GM18526 (cell line): ENCODE results near the gene CUL9.

Source experiments
- POLR2A ChIP-seq: IDR thresholded peaks from 3 replicates; pipeline ENCODE4 v1.6.1; 2011; ENCODE audit not compliant: insufficient read length; ENCODE audit errors: extremely low read depth

Gene CUL9

DNA sequence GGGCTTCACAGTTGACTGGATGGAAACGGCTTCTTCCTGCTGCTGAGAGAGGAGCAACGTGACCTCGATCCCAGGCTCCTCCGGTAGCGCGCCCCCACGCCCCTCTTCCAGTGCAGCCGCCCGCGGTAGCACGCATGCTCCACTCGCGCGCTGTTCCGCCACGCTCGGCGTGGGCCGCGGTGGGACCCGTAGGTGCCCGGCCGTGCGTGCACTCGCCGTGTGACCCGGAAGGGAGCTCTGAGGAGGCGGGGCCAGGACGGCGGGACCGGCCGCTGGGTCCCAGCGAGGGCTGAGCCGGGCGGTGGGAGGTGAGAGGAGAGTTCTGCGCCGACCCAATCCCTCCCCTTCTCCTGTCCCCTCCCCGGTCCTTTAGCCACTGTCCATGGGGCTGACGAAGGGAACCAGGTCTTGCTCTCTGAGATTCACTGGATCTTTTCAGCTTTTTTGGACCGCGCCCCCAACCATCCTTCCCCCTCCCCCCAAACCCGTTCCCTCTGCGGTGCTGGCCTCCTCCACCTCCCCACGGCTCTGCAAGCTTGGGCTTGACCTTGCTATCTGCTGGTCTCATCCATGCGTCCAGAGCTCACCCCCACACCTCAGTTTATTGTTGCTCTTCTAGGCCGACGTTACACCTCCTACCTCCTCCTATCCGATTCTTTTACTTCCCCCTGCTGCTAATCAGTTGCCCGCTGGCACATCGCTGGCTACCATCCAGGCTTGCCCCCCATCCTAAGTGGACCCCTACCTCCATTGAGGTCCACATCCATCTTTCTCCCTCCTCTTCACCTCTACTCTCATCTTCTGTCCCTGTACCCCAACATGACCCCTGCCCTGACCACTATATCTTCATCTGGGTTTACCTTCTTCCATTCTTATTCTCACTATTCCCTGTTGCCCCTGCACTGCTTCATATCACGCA is at the start of gene CUL9:
TSS of gene CUL9 (plus strand) at position 255 of the 919 bp plus-strand sequence. CDS start 2,115 bp downstream, outside the sequence.
- TF ChIP-seq POLR2A, result peak; percentile 74

DNA sequence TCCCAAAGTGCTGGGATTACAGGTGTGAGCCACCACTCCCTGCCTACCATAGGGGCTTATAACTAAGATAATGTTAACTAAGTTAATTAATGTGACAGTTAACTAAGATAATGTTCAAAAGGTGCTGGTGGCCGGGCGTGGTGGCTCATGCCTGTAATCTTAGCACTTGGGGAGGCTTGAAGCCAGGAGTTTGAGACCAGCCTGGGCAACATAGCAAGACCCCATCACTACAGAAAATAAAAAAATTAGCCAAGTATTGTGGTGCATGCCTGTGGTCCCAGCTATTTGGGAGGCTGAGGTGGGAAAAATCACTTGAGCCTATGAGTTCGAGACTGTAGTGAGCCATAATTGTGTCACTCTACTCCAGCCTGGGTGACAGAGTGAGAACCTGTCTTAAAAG is 43.7 kb upstream of the CUL9 start:
- TF ChIP-seq POLR2A, result no peak

DNA sequence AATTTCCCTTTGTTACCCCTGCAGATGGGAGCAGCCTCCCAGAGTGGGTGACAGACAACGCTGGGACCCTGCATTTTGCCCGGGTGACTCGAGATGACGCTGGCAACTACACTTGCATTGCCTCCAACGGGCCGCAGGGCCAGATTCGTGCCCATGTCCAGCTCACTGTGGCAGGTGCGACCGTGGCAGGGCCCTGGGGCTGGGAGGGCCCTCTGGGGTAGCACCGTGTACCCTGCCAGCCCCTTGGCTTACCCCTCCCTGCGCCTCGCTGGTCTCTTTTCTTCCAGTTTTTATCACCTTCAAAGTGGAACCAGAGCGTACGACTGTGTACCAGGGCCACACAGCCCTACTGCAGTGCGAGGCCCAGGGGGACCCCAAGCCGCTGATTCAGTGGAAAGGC is 40.4 kb upstream of the CUL9 start:
- TF ChIP-seq POLR2A, result no peak

DNA sequence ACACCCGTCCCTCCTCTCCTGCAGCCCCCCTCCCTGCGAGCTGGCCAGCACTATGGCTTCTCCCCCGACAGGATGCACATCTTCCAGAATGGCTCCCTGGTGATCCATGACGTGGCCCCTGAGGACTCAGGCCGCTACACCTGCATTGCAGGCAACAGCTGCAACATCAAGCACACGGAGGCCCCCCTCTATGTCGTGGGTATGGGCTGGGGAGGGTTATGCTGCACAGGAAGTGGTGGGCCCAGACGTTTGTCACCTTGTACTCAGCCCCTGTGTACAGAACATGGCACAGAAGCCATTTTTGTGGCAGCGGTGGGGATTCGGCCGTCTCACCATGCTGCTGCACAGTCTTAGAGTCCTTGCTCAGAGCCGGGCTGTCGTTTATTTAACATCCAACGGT is 39.9 kb upstream of the CUL9 start:
- TF ChIP-seq POLR2A, result no peak

DNA sequence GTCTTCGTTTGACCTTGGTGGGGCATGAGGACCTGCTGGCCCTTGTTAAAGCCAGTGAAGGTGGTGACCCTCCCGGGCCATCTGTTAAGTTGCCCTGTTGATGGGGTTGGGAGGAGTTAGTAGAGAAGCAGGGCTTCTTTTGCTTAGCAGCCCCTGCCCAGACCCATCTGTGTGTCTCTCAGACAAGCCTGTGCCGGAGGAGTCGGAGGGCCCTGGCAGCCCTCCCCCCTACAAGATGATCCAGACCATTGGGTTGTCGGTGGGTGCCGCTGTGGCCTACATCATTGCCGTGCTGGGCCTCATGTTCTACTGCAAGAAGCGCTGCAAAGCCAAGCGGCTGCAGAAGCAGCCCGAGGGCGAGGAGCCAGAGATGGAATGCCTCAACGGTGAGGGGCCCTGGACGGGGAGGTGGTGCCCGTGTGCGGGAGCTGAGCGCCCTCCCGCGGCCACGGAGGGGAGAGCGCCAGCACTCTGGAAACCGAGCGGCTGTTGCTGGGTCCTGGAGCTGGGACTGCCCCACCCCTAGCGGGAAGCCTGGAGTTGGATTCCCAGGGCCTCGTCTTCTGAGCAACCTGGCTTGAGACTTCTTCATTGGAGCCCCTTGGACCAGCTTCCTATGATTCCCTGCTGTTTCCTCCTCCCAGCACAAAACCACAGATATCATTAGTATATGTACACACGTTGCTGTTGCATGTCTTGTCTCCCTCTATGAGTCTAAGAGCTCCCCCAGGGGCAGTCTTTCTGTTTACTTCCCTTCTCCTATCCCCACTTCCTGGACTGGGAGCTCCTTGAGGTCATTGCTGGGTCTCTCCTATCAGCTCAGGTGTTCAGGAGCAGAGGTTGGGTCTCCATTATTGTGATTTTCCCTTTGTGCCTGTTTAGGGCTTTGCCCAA is 38.5 kb upstream of the CUL9 start:
- TF ChIP-seq POLR2A, result no peak

DNA sequence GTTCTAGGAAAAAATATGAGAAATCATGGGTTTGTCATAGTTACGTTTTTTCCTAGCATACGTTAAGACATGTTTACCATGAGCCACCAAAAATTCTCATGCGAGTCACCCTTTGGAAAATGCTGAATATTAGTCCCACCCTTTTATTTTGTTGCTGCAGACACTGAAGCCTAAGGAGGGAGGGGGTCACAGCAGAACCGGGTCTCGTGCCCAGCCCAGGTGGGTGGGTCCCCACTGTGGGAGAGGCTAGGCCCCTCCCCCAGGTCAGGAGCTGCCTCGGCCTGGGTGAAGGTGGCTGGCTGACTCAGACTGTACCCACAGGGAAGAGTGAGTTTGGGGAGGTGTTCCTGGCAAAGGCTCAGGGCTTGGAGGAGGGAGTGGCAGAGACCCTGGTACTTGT is 37.1 kb upstream of the CUL9 start:
- no peak for TF ChIP-seq POLR2A

DNA sequence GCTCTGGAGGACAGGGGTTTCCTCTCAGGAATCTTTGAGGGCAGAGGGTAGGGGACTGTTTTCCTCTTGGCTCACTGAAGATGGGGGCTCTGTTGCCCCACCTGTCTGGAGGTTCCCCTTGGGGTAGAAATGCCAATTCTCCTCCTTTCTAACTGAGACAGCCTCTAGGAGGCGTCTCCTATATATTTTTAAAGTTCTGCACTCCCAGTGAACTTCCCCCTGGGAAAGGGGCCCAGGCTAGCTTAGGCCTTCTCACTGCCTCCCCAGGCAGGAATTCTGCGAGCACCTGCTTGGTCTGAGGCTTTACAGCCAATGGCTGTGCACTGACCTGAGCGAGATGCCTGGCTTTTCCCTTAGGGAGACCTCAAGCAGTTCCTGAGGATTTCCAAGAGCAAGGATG is 35.7 kb upstream of the CUL9 start:
- TF ChIP-seq POLR2A, result no peak

DNA sequence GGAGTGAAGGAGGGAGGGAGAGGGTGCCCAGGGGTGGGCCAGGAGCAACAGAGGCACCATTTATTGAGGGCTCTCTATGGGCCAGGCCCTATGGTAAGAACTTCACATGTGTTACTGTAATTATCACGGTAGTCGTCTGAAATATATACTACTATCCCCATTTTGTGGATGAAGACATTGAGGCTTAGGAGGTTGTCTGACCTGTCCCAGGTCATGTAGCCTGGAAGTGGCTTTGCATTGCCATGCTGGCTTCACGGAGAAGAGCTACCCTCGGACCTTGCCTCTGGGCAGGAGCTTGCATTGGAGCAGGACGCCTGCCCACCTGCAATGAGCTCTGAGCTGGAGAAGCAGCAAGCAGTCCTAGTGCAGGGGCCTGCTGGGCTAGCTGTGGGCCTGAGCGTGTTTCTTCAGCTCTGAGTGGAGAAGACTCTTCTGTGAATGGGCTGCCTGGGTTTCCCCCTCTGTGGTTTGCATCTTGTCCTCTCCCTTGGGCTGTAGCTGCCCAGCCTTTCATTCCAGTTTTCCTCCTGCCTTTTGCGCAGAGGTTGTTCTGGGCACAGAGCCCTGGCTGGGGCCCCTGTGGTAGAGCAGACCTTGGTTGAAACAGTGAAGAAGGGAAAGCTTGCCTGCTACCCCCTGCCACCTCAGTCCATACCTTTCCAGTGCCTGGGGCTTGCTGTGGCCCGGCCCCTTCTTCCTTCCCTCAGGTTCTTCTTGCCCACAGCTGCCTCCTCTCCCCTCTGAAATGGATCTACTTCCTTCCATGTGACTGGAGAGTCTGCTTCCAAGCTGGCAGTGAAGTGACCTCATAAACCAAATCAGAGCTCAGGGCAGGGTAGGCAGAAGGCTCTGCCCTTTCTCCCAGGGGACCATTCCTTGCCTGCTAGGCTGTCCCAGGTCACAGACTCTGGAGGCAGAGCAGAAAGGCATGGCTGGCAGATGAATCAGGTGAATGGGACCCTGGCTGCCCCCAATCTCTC is 35.0 kb upstream of the CUL9 start:
- no peak for TF ChIP-seq POLR2A

DNA sequence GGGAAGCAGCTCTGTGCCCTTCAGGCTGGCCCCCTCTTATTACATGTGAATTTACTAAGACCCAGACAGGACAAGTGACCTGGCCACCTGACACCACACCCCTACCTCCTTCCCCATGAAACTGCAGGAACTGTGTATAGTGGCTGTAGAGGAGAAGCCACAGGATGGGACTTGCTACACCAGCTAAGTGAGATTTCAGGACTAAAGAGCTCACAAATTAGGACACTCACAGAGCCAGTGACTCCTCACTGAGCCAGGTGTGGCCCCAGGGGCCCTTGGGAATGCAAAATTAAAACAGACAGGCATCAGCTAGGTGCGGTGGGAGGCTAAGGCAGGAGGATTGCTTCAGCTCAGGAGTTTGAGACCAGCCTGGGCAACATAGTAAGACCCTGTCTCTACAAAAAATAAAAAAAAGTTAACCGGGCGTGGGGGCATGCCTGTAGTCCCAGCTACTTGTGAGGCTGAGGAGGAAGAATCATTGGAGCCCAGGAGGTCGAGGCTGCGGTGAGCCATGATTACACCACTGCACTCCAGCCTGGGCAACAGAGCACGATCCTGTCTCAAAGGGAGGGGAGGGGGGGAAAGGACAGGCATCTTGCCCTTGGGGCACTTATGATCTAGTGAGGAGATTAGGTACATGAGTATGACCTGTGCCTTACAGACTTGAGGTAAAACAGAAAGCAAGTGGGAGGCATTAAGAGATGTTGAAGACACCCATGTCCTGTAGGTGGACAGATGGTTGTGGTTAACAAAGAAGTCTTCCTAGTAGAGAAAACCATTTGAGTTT is 34.1 kb upstream of the CUL9 start:
- no peak for TF ChIP-seq POLR2A

DNA sequence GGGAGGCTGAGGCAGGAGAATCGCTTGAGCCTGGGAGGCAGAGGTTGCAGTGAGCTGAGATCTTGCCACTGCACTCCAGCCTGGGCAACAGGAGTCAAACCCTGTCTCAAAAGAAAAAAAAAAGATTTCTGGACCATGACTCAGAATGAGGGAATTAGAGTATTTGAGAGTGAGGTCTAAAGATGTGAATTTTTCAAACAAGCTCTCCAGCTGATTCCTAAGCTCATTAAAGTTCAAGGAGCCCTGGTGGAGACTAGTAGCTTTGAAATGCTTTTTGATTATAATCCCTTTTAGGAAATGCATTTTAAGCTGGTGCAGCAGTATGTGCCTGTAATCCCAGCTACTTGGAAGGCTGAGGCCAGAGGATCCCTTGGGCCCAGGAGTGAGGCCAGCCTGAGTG is 32.7 kb upstream of the CUL9 start:
- TF ChIP-seq POLR2A, result no peak

DNA sequence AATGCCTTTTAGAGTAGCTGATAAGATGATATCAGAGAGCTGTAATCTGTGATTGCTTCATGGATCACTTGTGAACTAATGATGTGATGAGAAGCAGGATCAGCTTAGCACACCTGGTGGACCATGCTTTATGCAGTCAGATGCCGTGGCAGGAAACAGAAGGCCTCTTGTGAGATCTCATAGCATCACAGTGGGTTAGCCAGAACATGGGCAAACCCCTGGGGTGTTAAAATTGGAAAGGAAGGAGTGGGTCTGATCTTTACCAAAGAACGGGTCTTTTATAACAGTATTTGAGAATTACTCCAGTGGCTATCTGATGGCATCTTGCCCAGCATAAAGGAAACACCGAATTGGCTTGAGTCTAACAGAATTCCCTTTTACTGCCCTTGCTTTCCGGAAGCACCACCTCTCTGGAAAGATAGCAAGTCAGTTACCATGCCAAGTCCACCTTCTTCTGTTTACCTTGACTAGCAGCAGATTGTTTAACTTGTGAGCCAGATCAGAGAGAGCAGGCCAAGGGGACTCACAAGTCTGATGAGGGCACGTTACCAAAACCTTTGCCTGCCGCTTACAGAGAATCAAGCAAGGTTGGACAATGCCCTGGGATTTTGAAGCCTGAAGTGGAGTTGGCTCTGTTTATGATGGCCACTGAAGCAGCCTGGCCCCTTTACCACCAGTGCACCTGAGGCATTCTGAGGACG is 31.8 kb upstream of the CUL9 start:
- no peak for TF ChIP-seq POLR2A

DNA sequence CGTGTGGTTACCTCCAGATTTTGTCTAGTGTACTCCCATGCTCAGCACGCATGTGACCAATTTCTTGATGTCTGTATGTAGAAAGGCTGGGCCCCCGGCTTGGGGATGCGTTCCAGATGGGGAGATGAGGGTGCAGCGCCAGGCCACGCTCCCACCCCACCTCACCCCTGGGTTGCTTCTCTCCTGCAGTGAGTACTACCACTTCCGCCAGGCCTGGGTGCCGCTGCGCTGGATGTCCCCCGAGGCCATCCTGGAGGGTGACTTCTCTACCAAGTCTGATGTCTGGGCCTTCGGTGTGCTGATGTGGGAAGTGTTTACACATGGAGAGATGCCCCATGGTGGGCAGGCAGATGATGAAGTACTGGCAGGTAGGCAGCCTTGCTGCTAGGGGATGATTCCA is 22.4 kb upstream of the CUL9 start:
- no peak for TF ChIP-seq POLR2A

DNA sequence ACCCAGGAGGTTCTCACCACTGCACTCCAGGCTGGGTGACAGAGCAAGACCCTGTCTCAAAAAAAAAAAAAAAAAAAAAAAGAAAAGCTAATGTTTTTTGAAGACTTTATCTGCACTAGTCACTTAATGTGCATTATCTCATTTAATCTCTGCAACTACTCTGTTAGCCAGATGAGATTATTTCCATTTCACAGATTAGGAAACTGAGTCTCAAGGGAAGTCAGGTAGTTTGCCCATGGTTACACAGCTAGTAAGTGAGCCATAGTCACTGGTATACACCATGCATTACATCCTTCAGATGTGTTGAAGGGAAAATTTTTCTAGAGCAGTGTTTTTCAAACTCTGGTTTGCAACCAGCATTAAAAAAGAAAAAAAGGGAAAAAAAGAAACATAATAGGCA is 18.1 kb upstream of the CUL9 start:
- no peak for TF ChIP-seq POLR2A
